ENCODE data around the gene PTCSC3. TPM values are rescaled to one million over a fixed set of nuclear protein-coding genes. Genes with fewer than 3 reads are reported as not detected.

PTCSC3 gene
- total RNA-seq, 1 donor from 2014 or later, result not detected

- H3K36me3 Mint-ChIP-seq (ENCODE audit: unreplicated experiment), result no peaks in the 10 kb centered on the region
- no peak overlapping the region for H3K27ac Mint-ChIP-seq (ENCODE audit: unreplicated experiment)
- no peak for TF ChIP-seq CTCF (IDR thresholded peaks at IDR 0.05; ENCODE audit: partially characterized antibody, unreplicated experiment)
- no peak for DNase-seq
- H3K27me3 Mint-ChIP-seq (ENCODE audit: unreplicated experiment), result no peaks in the 10 kb centered on the region
- H3K9me3 Mint-ChIP-seq (ENCODE audit: unreplicated experiment), result peaks cover 1% of the 10 kb centered on the region
- H3K4me1 Mint-ChIP-seq (ENCODE audit: low read depth, unreplicated experiment), result no peaks in the 10 kb centered on the region
- H3K4me3 Mint-ChIP-seq (ENCODE audit: unreplicated experiment), result no peak overlapping the region
These were observed 90.7 kb downstream of the PTCSC3 start for GRCh38 chr14:36085861-36086260.

Other genes starting within 250 kb of the PTCSC3 start
- gene MBIP, start 143.9 kb upstream of the PTCSC3 start, total RNA-seq (ENCODE audit: unreplicated experiment), result 26.7 TPM

All from glutamatergic neuron (in vitro differentiated cells).